Measurements from ENCODE around the gene PIP4P1.

The PIP4P1 gene

DNA sequence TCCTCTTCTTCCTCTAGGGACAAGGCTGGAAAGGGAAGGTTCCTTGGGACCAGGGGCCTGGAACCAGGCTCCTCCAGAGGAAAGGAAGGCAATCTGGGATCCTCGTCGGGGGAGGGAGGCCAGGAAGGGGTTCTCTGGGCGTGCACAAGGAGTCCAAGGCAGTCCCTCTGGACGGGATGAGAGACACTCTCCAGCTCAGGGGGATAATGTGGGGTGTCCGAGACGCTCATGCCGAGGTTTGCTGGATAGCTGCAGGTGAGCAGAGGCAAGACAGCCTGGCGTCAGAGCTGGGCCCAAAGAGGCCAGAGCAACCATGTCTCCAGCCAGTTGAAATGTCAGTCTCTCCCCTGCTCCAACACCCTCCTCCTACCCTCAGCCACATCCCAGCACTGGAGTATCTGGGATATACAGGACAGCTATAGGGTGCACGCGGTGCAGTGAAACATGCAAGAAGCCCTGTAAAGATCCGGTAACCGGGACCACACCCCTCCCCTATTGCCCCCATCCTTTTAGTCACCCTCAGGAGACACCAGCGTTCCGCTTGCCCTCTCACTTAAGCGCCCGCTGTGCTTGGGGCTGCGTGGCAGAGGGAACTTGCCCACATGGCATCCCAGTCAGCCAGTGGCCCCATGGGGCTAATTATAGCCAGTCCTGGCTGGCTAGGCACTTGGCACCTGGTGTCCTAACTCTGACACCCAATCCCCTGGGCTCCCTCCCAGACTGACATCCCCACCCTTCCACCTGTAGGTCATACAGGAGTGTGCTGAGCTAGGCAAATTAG, 25.5 kb downstream of the PIP4P1 start, which contains the start of gene KLHL33:
Gene KLHL33 (minus strand): TSS at position 585 of the 781 bp plus-strand sequence. CDS start 355 bp downstream, at position 230.
- DNase-seq (ENCODE audit: low spot score): no peak

DNA sequence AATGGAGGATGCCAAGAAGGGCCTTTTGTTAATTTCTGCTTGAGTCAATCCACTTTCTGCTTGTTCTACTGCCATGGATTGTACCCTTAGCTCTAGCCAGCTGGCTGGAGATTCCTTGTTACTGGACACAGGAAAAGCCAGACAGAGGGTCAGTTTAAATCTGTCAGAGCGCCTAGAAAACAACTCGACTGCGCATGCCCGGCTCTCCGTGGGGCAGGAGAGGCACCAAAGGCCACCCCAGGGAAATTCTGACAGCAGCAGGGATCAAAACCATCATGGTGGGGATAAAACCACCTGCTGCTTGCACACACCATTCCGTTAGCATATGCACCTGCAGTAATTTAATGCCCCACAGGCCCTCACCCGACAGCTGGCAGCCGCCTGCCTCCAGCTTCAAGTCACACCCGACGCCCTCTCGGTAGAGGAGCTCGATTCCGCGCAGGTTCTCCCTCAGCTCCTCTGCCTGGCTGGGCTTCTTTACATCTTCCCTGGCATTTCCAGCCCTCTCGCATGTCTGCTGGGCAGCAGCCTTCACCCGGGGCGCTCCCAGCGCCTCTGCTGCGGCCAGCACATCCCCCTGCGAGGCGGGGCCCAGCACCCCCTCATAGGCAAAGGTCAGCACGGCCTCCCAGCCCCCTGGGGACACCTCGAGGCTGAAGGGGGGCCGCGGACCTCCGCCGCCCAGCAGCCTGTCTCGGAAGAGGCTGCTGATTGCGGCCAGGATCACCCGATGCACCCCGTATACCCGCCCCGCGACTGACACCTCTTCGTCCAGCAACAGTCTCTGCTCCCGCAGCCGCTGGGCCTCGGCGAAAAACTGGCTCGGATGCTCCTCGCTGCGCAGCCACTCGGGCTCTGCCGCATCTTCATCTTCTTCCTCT, 26.3 kb downstream of the PIP4P1 start:
- DNase-seq (ENCODE audit: low spot score): no peak

GRCh38 chr14:20429801-20430669, 31.2 kb downstream of the PIP4P1 start:
- DNase-seq (ENCODE audit: low spot score): no peak

GRCh38 chr14:20428802-20429201, 32.4 kb downstream of the PIP4P1 start:
- DNase-seq (ENCODE audit: low spot score): no peak

- no peak for DNase-seq (ENCODE audit: low spot score)
Observed at GRCh38 chr14:20428010-20428365, 33.2 kb downstream of the PIP4P1 start.

- peak; percentile 60 for DNase-seq (ENCODE audit: low spot score)
Observed at GRCh38 chr14:20427231-20428009, 33.8 kb downstream of the PIP4P1 start.

DNA sequence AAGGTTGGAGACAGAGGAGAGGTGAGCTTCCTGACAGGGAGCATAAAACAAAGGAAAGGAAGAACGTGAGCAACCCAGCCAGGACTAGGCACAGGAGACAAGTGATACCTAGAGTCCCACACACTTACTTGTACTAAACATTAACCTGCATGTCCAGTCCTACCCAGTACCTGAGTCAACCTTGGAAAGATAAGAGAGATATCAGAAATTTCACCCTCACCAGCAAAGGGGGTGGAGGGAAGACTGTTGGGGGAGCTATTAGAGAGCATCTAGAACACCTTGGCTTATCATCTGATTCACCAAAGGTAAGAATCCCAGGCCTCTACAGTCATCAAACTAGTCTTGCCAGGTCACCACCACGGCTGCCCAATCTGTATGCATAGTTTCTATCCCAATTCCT, 36.4 kb downstream of the PIP4P1 start:
- no peak for DNase-seq (ENCODE audit: low spot score)

GRCh38 chr14:20422886-20423285, 38.3 kb downstream of the PIP4P1 start:
- no peak for DNase-seq (ENCODE audit: low spot score)

GRCh38 chr14:20421267-20421666, 40.0 kb downstream of the PIP4P1 start:
- no peak for DNase-seq (ENCODE audit: low spot score)

DNA sequence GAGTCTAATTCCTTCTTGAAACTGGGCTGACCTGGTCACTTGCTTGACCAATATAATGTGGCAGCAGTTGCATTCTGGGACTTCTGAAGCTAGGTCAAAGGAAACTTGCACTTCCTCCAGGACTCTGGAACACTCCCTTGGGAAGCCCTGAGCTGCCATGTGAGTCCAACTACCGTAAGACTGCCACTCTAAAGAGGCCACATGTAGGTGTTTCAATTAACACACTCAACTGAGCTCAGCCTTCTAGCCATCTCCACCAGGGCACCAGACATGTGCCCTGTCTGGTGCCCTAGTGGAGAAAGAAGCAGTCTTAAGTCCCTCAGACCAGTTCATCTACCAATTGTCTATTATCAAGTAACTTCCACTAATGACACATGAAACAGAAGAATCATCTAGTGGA, 41.8 kb downstream of the PIP4P1 start:
- no peak for DNase-seq (ENCODE audit: low spot score)

DNA sequence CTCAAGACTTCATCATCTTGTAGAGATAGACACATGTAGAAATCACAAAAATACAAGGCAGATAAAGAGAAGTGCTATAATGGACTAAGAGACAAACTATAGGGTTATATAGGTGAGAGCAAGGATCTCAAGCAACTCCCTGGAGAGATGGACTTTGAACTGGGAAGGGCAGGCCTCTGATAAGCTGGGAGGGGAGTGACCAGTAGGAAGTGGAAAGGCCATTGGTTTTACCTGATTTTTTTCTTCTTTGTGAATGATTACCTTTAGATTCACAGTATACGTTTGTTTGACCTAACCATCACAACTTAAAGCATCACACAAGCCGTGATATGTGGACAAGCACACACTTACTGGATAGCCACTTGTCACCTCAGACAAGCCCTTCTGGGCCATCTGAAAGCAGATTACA, 42.7 kb downstream of the PIP4P1 start:
- DNase-seq (ENCODE audit: low spot score): peak; percentile 89

DNA sequence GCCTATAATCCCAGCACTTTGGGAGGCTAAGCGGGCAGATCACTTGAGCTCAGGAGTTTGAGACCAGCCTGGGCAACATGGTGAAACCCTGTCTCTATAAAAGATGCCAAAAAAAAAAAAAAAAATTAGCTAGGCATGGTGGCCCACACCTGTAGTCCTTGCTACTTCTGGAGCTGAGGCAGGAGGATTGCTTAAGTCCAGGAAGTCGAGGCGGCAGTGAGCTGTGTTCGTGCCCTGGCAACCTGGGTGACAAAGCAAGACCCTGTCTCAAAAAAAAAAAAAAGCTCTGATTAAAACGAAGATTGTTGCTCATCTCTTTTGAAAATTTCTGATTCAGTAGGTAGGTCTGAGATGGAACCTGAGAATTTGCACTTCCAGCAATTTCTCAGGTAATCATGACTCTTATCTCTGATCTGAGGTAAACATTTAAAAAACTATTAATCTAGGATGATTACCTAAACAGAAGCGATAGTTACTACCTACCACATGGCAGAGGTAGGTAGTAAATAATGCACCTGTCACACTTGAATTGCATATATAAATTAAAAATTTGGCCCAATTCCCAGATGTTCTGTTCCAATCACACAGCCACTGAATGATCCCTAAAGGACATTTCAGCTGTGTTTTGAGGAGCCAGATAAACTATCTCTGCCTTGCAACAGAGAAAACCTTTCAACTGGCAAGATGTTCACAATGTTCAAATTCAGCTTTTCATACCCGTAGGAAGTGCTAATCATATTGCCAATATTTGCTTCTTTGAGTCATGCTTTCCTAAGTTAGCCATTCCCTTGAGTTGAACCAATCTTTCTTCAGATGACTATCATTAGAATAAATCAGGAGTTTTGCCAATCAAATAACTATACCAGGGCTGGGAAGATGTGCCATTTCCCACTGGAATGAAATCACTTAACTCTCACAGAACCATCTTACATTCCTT, 43.7 kb downstream of the PIP4P1 start:
- peak; percentile 53 for DNase-seq (ENCODE audit: low spot score)

DNA sequence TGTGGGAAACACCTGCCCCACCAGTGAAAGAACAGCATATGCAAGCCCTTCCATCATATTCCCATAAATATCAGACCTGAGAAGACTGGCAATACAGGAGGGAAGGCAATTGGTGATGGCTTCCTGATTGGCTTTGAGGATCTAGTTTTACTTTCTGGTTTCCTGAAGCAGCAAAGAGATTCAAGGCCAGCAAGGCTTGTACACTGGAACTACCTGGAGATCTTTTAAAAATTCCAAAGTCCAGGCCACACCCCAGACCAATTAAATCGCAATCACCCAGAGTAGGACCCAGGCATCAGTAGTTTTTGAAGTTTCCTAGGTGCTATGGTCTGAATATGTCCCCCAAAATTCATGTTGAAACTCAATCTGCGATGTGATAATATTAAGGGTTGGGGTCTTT, 45.0 kb downstream of the PIP4P1 start:
- peak; percentile 63 for DNase-seq (ENCODE audit: low spot score)

DNA sequence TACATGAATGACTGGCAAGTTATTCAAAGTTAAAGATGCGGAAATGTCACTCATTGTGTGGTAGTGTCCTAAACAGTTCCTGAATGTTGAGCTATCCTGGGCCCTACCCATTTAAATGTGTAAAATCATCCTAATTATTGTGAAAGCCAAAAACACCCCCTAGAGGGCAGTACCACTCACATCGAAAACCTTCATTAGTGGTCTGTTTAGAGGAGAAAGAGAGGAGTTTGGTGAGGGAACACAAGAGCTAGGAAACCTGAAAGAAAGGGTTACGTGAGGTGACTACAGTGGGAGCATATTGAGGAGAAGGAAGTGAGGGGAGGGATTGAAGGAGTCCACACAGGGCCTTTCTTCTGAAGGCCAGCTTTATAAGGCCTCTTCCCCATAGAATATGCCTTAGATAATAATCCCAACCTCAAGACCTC, 45.4 kb downstream of the PIP4P1 start:
- DNase-seq (ENCODE audit: low spot score): peak; percentile 61

DNA sequence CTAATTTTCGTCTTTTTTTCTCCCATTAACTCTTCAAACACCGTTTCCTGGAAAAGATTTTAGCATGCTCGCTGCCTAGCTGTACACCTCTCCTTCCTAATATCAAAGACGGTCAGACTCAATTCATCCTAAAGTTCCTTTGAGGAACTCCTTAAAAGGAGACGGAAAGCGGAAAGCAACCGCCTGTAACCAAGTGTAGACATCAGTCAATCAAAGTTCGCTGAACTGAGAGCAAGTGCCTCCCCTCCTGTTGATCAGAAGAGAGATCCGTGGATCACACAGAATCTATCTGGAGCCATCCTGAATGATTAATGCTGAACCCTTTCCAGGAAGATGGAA, 47.5 kb downstream of the PIP4P1 start:
- DNase-seq (ENCODE audit: low spot score): no peak

GRCh38 chr14:20412876-20413743, 48.1 kb downstream of the PIP4P1 start, which contains the start of gene TEP1:
Gene TEP1 (minus strand): TSS chr14:20413501. CDS start chr14:20408439, 5,062 bp downstream.
- DNase-seq (ENCODE audit: low spot score): peak; percentile 89

DNA sequence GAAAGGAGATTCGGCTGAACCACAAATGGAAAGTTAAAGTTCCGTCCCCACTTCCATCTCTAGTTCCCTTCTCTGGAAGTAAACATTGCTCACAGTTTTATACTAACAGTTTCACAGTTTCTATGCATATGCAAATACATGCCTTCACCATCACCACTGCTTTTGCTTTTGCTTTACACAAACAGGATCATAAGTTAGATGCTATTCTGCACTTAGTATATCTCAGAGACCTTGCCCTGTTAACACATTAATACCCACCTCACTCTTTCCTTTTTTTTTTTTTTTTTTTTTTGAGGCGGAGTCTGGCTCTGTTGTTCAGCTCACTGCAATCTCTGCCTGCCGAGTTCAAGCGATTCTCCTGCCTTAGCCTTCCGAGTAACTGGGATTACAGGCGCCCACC, 48.8 kb downstream of the PIP4P1 start:
- DNase-seq (ENCODE audit: low spot score): no peak

- no peak for DNase-seq (ENCODE audit: low spot score)
Observed at GRCh38 chr14:20409226-20409625, 52.0 kb downstream of the PIP4P1 start.

Data from LoVo (cell line).